GM10266 (cell line): ENCODE data around the gene DDAH1.

ENCODE experiments used
- DNase-seq: peaks from one replicate; pipeline ENCODE4 v3.0.0; 2012; ENCODE audit errors: extremely low spot score
- TF ChIP-seq, protein P1 (sequence below): IDR thresholded peaks from 2 replicates; pipeline ENCODE4 v1.5.1; 2012; ENCODE audit warnings: mild to moderate bottlenecking, low read depth; ENCODE audit not compliant: control insufficient read depth, insufficient read depth; ENCODE audit errors: missing control alignments

Gene DDAH1

GRCh38 chr1:85407746-85408377 is 57.1 kb downstream of the DDAH1 start:
- TF ChIP-seq, protein P1, sequence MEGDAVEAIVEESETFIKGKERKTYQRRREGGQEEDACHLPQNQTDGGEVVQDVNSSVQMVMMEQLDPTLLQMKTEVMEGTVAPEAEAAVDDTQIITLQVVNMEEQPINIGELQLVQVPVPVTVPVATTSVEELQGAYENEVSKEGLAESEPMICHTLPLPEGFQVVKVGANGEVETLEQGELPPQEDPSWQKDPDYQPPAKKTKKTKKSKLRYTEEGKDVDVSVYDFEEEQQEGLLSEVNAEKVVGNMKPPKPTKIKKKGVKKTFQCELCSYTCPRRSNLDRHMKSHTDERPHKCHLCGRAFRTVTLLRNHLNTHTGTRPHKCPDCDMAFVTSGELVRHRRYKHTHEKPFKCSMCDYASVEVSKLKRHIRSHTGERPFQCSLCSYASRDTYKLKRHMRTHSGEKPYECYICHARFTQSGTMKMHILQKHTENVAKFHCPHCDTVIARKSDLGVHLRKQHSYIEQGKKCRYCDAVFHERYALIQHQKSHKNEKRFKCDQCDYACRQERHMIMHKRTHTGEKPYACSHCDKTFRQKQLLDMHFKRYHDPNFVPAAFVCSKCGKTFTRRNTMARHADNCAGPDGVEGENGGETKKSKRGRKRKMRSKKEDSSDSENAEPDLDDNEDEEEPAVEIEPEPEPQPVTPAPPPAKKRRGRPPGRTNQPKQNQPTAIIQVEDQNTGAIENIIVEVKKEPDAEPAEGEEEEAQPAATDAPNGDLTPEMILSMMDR: no peak
- DNase-seq: no peak

DNA sequence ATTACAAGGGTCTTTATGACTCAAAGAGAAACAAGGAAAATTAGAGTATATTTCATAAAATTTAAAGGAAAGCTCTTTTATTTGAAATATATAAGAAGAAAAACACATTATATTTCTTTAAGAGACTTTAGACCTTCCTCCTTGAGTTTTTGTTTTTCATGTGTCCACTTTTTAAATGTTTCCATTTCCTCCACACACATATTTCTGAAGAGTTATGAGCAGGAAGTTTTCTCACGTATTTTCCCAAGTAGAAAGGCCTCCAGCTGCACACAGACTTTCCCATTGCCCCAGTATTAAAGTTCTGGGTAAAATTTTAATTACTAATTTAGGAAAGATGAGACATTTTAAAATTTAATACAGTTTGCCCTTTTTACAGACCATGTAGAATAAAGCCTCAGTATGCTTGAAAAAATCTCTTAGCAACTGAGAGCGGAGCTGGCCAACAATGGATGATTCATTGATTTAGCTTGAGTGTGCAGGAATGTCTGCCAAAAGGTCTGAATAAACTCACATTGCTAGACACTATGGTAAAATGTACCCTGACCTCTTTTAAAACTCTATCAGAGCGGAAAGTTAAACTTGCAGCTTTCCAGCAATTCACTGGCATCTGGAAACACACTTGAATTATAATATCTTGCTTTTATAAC is 57.9 kb downstream of the DDAH1 start:
- no peak for DNase-seq
- TF ChIP-seq, protein P1: no peak

GRCh38 chr1:85406081-85406480 is 58.9 kb downstream of the DDAH1 start:
- TF ChIP-seq, protein P1: no peak
- no peak for DNase-seq

DNA sequence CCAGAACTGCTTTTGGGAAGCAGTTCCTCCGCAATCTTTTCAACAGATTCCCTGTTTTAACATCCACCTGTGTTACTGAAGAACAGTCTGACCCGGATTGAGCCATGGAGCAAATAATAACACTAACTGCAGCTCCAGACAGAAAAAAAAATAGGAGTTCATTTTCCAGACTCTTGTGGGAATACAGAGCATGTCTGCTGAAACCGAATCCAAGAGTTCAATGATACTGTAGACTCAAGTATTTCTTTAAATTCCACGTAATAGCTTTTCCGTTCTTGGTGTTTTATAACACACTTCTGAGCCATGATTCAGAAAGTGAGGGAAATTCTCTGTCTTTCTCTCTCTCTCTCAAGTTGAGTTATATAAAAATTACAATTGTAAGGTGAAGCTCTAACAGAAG is 60.6 kb downstream of the DDAH1 start:
- no peak for DNase-seq
- TF ChIP-seq, protein P1: no peak

GRCh38 chr1:85398391-85399064 is 66.4 kb downstream of the DDAH1 start:
- TF ChIP-seq, protein P1: no peak
- DNase-seq: no peak

DNA sequence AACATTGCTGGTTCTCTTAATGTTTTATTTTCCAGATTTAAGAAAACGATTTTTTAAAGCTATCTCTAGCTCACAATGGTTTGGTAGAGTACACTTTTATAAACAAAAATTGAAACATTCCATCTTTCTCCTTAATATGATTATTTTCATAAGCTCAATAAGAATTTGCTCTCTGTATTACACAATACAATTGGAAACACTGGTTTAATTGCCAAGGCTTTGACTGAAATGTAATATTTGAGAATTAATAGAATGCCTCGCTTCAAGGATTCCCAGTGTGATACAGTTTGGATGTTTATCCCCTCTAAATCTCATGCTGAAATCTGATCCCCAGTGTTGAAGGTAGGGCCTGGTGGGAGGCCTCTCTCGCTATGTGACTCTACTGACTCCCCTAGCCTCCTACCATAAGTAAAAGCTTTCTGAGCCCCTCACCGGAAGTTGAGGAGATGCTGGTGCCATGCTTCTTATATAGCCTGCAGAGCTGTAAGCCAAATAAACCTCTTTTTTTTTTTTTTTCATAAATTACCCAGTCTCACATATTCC is 67.4 kb downstream of the DDAH1 start:
- TF ChIP-seq, protein P1: no peak
- DNase-seq: no peak
